ENCODE data around the gene MUSK.

The MUSK gene

DNA sequence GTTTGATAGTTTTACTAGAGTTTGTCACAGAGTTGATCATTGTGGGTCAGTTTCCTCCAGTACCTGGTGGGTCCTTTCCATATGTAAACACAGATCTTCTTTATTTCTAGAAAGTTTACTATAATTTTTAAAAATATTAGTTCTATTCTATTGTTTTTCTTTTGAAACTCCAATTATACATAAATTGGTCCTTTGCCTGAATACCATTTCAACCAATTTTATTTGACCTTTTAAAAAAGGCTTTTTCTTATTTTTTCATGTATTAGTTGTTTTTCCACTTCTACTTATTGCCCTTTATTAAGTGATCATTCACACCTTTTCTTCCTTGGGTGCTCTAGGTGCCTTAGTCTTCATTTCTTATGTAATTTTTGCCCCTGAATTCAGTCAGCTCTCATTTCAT, 33.0 kb upstream of the MUSK start:
- no peak overlapping the region for H3K4me3 ChIP-seq (ENCODE audit: control insufficient read depth, low read depth, low read length)
- DNase-seq (ENCODE audit: low read depth): no peak
- TF ChIP-seq CTCF (conservative IDR thresholded peaks at IDR 0.05; ENCODE audit: control insufficient read depth, insufficient read depth, low read depth, low read length): no peak

- DNase-seq (ENCODE audit: low read depth): peak; percentile 70
- peak; percentile 43 for TF ChIP-seq CTCF (conservative IDR thresholded peaks at IDR 0.05; ENCODE audit: control insufficient read depth, insufficient read depth, low read depth, low read length)
- H3K4me3 ChIP-seq (ENCODE audit: control insufficient read depth, low read depth, low read length): no peak overlapping the region
Observed at GRCh38 chr9:110638381-110638954, 30.1 kb upstream of the MUSK start.

DNA sequence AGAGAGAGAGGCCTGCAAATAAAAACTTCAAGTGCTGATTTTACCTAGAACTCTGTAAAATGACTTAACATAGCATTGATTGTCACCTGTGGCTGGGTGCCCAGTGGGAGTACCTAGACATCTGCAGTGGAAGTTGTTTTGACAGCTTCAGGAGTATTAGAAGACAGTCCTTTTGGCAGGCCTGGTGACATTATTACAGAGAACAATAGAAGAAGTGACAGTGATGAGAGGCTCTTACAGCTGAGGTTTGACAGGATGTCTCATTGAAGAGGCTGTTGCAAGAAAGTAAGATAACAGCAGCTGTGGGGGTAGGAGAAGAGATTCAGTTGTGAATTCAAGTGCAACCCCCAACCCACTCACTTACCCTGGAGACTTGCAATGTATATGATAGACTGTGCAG, 27.9 kb upstream of the MUSK start:
- no peak for TF ChIP-seq CTCF (conservative IDR thresholded peaks at IDR 0.05; ENCODE audit: control insufficient read depth, insufficient read depth, low read depth, low read length)
- H3K4me3 ChIP-seq (ENCODE audit: control insufficient read depth, low read depth, low read length): no peak overlapping the region
- no peak for DNase-seq (ENCODE audit: low read depth)

DNA sequence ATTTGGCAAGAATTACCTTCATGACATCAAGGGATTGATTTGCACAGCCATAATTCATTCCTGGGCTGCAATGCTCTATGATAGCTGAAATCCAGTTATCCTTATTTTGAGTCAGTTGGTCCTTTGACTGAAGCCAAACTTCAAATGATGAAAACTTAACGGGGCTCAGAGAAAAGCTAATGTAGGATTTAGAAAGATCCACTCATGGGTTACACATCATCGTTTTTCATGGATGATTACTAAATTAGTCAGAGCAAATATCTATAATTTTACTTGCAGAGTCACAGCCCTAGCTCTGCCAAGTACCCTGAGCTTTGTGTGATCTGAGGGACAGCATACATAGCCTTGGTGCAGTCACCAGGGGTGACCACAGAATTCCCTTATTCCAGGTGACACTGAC, 27.3 kb upstream of the MUSK start:
- peak; percentile 50 for DNase-seq (ENCODE audit: low read depth)
- no peak overlapping the region for H3K4me3 ChIP-seq (ENCODE audit: control insufficient read depth, low read depth, low read length)
- no peak for TF ChIP-seq CTCF (conservative IDR thresholded peaks at IDR 0.05; ENCODE audit: control insufficient read depth, insufficient read depth, low read depth, low read length)

GRCh38 chr9:110648696-110649095, 19.9 kb upstream of the MUSK start:
- DNase-seq (ENCODE audit: low read depth): no peak
- no peak overlapping the region for H3K4me3 ChIP-seq (ENCODE audit: control insufficient read depth, low read depth, low read length)
- no peak for TF ChIP-seq CTCF (conservative IDR thresholded peaks at IDR 0.05; ENCODE audit: control insufficient read depth, insufficient read depth, low read depth, low read length)

DNA sequence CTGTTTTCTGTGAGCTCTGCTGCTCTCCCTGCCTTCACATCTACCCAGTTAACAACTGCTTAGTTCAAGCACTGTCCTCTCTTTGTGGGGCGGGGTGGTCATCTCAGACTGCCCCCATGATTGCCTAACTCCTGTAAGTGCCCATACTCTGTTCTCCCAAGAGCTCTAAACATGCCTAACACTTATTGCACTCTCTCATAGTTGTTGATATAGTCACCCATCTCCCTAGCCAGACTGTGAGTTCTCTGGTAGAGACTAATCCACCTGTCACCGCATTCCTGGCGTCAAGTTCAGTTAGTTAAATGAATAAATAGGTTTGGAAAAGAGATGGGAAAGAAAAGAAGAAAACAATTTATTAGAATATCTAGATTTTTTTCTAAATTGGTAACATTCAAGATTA, 18.3 kb upstream of the MUSK start:
- DNase-seq (ENCODE audit: low read depth): peak; percentile 95
- no peak overlapping the region for H3K4me3 ChIP-seq (ENCODE audit: control insufficient read depth, low read depth, low read length)
- TF ChIP-seq CTCF (conservative IDR thresholded peaks at IDR 0.05; ENCODE audit: control insufficient read depth, insufficient read depth, low read depth, low read length): no peak

DNA sequence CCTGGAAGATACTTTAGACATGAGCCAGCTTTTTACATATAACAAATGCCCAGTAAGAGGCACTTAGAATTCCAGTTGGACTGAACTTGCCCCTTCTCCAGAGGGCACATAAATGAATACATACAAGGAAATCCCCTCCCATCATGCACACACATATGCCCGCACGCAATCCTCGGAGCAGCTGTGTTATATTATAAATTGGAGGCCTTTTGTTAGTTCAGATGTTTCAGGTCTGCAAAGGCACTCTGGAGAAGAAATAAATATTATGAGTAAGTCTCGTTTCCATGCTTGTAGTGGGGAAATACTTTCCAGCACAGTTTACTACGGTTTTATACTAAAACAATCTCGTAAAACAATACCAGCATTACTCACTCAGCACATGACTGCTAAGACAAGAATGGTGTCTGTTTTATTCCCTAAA, 17.6 kb upstream of the MUSK start:
- DNase-seq (ENCODE audit: low read depth): peak; percentile 98
- no peak overlapping the region for H3K4me3 ChIP-seq (ENCODE audit: control insufficient read depth, low read depth, low read length)
- TF ChIP-seq CTCF (conservative IDR thresholded peaks at IDR 0.05; ENCODE audit: control insufficient read depth, insufficient read depth, low read depth, low read length): no peak

Data from fibroblast of mammary gland (primary cell).